ENCODE results near the gene TP73. TPM values are rescaled to one million over a fixed set of nuclear protein-coding genes. Genes with fewer than 3 reads are reported as not detected.

The TP73 gene
- total RNA-seq, 3 donors from 2014 or later = 0.12 to 0.63 (median 0.51) TPM

GRCh38 chr1:3756394-3756793, 104.1 kb downstream of the TP73 start:
- ATAC-seq (no peak), DNase-seq (no peak)
- H3K36me3 ChIP-seq (ENCODE audit: low read depth) = no peaks in the 10 kb centered on the region
- H3K4me3 ChIP-seq = no peak overlapping the region
- H3K9me3 ChIP-seq = no peaks in the 10 kb centered on the region
- no peaks in the 10 kb centered on the region for H3K4me1 ChIP-seq (ENCODE audit: low read depth)
- TF ChIP-seq CTCF (IDR thresholded peaks at IDR 0.05) = no peak
- intact Hi-C loops (cut with DNase I, micrococcal nuclease) = no loop called here

GRCh38 chr1:3759164-3759563, 106.8 kb downstream of the TP73 start:
- Histone ChIP-seq H3K9me3 (no peaks in the 10 kb centered on the region), H3K4me3 (no peak overlapping the region), H3K4me1 (ENCODE audit: low read depth) (no peaks in the 10 kb centered on the region), H3K36me3 (ENCODE audit: low read depth) (no peaks in the 10 kb centered on the region)
- ATAC-seq (no peak), DNase-seq (no peak)
- TF ChIP-seq CTCF (IDR thresholded peaks at IDR 0.05) = no peak
- intact Hi-C loops (cut with DNase I, micrococcal nuclease) = no loop called here

GRCh38 chr1:3759796-3760195, 107.5 kb downstream of the TP73 start:
- DNase-seq = no peak
- no peak overlapping the region for H3K4me3 ChIP-seq
- no peak for ATAC-seq
- intact Hi-C loops (cut with DNase I, micrococcal nuclease) = no loop called here
- H3K36me3 ChIP-seq (ENCODE audit: low read depth) = no peaks in the 10 kb centered on the region
- H3K9me3 ChIP-seq = no peaks in the 10 kb centered on the region
- no peaks in the 10 kb centered on the region for H3K4me1 ChIP-seq (ENCODE audit: low read depth)
- no peak for TF ChIP-seq CTCF (IDR thresholded peaks at IDR 0.05)

- intact Hi-C loops (cut with DNase I, micrococcal nuclease) = no loop called here
- Histone ChIP-seq H3K4me1 (ENCODE audit: low read depth) (no peaks in the 10 kb centered on the region), H3K4me3 (no peak overlapping the region), H3K9me3 (no peaks in the 10 kb centered on the region), H3K36me3 (ENCODE audit: low read depth) (no peaks in the 10 kb centered on the region)
- no peak for TF ChIP-seq CTCF (IDR thresholded peaks at IDR 0.05)
- no peak for ATAC-seq
- peak in 1 of 3 donors; percentile 17 for DNase-seq
These were observed 109.1 kb downstream of the TP73 start for GRCh38 chr1:3761296-3762010.

GRCh38 chr1:3762151-3762872, 110.0 kb downstream of the TP73 start:
- no peak for TF ChIP-seq CTCF (IDR thresholded peaks at IDR 0.05)
- no peaks in the 10 kb centered on the region for H3K9me3 ChIP-seq
- H3K4me1 ChIP-seq (ENCODE audit: low read depth) = no peaks in the 10 kb centered on the region
- no peak overlapping the region for H3K4me3 ChIP-seq
- intact Hi-C loops (cut with DNase I, micrococcal nuclease) = no loop called here
- DNase-seq = peak in 1 of 3 donors; percentile 26
- ATAC-seq = no peak
- H3K36me3 ChIP-seq (ENCODE audit: low read depth) = no peaks in the 10 kb centered on the region
